Activated CD4-positive, alpha-beta T cell treated with anti-CD3 and anti-CD28 coated beads, Interleukin-2, amount 50 U/mL, for 48 hours (primary cell): ENCODE data around the gene GTF2H4.
"Not testable (repeated sequence)": the region's sequence is repeated elsewhere in the genome, so short reads cannot be mapped to it uniquely, and the experiment has no call there.

Source experiments
- DNase-seq, 2 experiments: peaks; one replicate each; pipeline ENCODE4 v3.0.0-alpha.2; 2020

GTF2H4 gene

DNA sequence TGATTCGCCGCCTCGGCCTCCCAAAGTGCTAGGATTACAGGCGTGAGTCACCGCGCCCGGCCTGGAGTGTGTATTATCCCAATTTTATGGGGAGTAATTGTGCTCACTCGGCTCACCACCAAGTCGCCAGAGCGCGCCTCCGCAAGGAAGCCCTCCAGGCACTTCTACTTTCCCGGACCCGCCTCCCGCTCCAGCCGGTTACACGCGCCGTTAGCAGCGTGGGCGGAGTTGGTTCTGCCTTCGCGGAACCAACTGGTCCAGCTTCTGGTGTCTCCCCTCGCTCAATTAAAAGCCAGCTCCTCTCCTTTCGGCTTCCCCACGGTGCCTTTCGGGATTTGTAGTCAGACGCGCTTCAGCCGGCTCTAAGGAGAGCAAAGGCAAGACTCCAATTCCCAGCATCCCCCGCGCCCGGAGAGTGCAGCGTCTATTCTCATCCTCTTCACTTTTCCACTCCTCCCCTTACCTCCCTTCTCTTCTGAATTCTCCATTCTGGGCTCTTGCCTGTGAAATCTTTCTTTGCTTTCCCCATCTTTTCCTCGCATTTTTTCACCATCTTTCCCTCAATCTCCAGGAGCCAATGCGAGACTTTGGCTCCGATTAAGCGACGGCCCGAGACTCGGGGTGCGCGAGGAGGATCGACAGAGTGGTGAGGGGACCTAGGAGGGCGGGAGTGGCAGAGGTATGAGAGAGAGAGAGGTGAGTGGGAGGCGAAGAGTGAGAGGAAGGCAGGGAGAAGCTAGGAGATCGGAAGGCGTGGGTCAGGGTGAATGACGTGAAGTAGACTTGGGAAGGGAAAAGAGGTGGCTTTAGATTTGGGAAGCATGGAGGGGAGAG, at the start of gene GTF2H4:
GTF2H4 (plus strand) TSS at position 450 of the 834 bp plus-strand sequence.
- peak; percentile 96 to 98 for DNase-seq

DNA sequence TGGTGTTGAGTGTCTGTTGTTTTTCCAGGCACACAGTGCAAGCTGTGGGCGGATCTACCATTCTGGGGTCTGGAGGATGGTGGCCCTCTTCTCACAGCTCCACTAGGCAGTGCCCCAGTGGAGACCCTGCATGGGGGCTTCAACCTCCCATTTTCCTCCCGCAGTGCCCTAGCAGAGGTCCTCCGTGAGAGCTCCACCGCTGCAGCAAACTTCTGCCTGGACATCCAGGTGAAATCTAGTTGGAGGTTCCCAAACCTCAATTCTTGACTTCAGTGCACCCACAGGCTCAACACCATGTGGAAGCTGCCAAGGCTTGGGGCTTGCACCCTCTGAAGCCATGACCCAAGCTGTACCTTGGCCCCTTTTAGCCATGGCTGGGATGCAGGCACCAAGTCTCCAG, 48.3 kb upstream of the GTF2H4 start:
- not testable (repeated sequence) for DNase-seq

- DNase-seq: no peak
Measured at GRCh38 chr6:30861257-30862048, 46.6 kb upstream of the GTF2H4 start.

DNA sequence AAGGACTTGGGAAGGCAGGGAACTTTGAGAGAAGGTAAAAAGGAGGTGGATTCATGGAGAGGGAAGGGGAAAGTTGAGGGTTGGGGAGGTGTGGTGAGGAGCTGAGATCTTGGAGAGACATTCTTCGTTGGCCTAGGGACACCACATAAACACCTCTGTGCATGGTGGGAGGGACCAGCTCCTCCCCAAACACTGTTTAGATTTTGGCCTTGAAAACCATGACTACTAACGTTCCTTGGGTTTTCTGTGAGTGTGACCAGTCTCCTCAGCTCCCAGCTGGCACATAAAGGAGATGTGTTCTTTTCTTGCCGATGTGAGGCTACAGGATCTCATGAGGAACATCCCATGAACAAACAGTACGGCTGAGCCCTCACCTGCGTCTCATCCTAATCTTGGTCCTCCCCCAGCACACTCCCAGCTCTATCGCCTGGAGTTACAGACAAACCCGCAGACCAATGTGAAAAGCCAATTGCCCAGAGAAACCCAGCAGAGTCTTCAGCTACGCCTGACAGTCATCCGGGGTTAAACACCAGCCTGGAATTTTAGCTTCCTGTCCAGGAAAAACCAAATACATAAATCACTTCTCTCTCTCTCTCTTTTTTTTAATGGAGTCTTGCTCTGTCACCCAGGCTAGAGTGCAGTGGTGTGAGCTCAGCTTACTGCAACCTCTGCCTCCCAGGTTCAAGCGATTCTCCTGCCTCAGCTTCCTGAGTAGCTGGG, 45.7 kb upstream of the GTF2H4 start:
- DNase-seq: no peak

DNA sequence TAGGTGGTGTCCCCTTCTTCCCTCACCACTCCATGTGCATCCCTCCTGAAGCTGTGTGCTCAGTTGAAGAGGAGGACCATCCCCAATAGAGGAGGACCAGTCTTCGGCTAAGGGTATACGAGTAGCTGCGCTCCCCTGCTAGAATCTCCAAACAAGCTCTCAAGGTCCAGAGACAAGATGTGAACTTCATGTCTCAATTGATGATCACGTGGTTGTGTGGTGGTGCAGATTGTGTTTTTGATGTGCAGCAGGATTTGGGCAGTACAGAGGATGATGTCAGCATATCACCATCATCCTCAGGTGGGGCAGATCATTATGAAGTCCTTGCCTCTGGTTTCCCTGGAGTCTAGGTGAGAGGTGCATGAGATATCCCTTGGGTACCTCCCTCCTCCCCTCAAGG, 43.7 kb upstream of the GTF2H4 start:
- no peak for DNase-seq

DNA sequence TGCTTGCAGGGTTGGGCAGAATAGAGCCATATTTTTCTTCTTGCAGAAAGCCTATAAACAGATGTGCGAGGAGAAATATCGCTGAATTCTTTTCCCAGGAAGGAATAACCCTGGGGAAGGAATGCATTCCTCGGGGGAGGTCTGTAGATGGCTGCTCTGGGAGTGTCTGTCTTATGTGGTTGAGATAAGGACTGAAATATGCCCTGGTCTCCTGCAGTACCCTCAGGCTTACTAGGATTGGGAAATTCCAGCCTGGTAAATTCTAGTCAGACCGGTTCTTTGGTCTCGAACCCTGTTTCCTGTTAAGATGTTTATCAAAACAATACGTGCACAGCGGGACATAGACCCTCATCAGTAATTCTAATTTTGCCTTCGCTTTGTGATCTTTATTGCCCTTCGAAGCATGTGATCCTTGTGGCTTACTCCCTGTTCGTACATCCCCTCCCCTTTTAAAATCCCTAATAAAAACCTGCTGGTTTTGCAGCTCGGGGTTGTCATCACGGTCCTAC, 38.7 kb upstream of the GTF2H4 start:
- not testable (repeated sequence) for DNase-seq

- DNase-seq: peak in 1 of 2 experiments; percentile 11
Measured at GRCh38 chr6:30870546-30870945, 37.5 kb upstream of the GTF2H4 start.

- DNase-seq: no peak
Measured at GRCh38 chr6:30871592-30872183, 36.3 kb upstream of the GTF2H4 start.

DNA sequence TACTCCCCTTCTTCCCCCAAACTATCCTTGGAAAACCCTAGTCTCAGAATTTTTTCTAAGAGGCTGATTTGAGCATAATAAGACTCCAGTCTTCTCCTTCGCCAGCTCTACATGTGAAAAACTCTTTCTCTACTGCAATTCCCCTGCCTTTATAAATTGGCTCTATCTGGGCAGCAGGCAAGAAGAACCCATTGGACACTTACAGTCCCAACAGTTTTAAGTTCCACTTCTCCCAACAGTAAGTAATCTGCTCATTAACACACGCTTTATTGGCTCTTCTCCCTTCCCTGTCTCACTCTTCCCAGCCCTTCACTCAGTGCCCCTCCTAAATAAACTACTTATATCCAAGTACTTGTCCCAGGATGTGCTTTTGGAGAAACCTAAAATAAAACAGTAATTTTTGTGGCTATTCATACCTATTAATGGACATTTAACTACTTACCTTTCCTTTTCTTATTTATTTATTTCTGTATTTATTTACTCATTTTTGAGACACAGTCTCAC, 34.8 kb upstream of the GTF2H4 start:
- no peak for DNase-seq

DNA sequence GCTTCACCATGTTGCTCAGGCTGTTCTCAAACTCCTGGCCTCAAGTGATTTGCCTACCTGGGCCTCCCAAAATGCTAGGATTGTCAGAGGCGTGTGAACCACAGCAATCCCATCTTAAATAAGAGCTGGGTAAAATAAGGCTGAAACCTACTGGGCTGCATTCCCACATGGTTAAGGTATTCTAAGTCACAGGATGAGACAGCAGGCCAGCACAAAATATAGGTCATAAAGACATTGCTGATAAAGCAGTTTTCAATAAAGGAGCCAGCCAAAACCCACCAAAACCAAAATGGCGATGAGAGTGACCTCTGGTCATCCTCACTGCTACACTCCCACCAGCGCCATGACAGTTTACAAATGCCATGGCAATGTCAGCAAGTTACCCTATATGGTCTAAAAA, 34.2 kb upstream of the GTF2H4 start:
- not testable (repeated sequence) for DNase-seq

DNA sequence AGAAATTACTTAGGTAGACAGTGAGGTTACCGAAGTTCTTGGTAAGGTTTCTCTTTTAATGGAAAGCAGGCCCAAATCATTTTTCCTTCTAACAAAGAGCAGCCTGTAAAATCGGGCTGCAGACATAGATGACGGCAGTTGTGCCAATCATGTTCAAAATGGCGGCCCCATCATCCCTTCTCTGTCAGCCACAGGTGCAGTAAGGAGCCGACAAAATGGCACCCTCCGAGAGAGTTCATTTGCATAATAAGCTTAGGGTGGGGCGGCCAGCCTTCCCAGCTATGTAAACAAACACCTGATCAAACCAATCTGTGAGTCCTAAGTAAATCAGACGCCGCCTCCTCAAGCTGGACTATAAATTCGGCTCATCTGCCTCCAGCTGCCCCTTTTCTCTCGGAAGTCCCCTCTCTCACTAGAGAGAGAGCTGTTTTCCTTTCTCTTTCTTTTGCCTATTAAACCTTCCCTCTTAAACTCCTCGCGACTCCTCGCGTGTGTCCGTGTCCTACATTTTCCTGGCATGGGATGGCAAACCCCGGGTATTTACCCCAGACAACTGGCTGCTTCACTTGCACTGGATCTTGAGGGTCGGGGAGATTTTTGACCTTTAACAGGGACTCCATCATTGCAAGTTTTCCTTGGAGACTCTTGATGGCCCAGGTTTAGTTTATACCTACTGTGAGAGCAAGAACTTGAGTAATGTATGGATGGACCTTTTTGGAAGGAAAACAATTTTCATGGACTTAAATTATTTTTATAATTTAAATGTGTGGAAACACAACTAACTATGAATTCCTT, 32.6 kb upstream of the GTF2H4 start:
- no peak for DNase-seq

DNA sequence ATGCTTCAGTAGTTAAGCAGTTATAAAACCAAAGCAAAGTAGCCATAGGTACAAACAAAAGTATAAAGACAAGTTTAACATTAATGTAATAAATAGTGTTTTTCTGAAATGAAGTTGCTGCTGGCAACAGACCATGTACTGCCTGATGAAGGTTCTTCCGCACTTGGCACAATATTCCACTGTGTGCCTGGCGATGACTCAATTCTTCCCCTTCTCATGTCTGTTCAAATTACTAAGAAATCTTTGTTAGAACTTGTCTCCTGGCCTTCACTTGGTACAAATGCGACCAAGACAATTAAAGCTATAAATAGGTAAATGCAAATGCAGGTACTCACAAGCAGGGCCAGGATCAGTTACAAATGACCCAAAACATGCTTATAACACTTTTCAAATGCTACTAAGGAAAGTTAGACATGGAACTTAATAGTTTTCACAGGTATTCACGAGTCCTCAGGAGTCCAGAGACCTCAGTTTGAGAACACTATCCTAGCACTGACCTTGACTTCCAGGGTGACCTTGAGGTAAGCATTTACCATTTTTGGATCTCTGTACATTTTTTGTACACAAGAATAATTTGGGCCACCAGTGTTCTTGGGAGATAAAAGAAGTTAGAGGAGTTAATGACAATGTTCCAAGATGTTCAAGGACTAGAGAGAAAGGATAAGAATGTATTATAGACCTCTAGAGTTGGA, 31.8 kb upstream of the GTF2H4 start:
- peak in 1 of 2 experiments; percentile 11 for DNase-seq

- peak; percentile 81 to 86 for DNase-seq
Measured at GRCh38 chr6:30877419-30878262, 30.4 kb upstream of the GTF2H4 start.

DNA sequence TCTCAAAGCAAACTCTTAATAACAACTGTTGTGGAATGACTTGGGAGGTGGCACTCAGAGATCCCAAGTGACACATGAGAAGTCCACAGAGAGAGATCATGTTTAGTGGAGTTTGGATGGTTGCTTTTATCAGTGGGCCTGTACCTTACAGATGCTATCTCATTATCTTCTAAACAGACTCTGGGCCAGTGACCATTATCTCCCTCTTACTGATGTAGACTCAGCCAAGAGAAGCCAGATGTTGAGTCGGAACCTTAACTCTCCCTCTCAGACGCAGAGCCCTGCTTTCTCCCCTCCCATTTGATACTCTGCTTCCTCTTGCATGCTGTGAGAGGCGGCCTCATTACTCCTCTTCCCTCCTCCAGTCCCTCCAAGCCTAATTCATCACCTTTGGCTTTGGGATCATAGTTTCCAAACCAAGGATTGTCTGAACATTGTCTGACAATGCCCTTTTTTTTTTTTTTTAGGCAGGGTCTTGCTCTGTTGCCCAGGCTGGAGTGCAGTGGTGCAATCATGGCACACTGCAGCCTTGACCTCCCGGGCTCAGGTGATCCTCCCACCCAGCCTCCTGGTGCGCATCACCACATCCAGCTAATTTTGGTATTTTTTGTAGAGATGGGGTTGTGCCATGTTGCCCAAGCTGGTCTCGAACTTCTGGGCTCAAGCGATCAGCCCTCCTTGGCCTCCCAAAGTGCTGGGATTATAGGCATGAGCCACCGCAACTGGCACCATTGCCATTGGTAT, 28.2 kb upstream of the GTF2H4 start:
- no peak for DNase-seq

DNA sequence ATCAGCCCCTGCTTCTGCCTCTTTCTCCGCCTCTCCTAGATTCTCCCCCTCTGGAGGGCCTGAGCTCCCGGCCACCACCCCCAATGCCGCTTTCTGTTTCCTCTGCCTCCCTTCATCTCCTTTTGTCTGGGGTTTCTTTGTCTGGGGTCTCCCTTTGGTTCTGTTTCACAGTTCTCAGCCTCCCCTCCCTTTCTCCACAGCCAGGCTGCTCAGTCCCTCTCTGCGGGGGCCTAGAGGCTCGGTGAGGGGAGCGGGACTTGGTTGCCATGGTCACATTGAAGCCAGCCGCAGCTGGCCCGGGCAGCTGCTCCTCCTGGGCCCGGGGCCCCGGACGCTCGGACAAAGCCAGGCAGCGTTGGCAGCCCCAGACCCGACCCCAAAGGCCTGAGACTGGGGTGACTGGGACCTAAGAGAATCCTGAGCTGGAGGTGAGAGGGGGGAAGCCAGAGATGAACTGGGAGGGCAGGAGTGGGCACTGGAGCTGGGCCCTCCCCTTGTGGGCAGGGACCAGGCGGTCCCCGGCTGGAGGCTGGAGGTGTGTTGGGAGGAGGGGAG, 27.2 kb upstream of the GTF2H4 start:
- DNase-seq: no peak

GRCh38 chr6:30881392-30882203, 26.4 kb upstream of the GTF2H4 start:
- no peak for DNase-seq

DNA sequence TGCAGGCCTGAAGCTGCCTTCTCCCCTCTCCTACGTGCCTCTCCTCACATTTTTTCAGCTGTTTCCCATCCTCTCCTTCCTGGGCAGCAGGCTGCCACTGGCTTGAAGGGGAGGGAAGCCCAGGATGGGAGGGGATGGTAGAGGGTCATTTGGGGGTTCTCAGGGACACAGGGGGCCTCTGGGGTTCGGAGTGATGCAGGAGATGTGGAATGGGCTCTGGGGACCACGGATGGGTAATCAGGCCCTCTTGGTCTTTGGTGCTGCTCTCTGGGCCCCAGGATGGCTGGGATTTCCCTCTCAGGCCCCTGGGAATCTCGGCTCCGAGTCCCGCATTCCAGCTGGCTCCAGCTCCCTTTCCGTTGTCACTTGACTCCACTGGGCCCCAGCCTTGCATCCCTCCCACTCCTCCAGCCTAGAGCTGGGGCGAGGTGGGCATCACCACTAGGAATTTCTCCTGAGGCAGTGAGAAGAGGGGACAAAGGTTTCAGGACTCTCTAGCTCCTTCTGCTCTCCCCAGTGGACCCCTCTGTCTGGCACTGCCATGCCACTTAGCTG, 25.7 kb upstream of the GTF2H4 start:
- no peak for DNase-seq
